ENCODE data around the gene MAP7D1.

The MAP7D1 gene

DNA sequence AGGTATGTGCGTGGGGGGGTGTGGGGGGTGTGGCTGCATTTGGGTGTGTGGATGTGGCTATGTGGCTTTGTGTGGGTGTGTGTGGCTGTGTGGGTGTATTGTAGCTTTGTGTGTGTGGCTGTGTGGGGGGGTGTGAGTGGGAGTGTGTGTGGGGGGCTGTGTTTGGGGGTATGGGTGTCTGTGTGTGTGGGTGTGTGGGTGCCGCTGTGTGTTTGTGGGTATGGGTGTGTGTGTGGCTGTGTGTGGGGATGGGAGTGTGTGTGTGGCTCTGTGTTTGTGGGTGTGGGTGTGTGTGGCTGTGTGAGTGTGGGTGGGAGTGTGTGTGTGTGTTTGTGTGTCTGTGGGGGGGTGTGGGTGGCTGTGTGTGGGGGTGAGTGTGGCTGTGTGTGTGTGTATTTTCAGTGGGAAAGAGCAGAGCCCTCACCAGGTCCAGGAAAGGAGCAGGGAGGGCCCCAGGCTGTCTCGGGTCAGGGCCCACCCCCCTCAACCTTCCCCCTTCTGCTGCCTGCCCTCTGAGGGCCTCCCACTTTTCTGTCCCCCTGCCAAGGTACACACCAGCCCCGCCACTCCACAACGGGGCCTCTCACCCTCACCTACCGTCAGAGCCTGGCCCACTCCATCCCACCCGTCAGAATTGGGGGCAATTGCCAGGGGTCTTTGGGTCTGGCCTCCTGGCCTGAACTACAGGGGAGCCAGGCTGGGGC, 29.0 kb upstream of the MAP7D1 start:
- no peak overlapping the region for H3K4me3 ChIP-seq (ENCODE audit: low read depth, low read length)
- DNase-seq (ENCODE audit: low read depth) = no peak
- TF ChIP-seq, protein P1, sequence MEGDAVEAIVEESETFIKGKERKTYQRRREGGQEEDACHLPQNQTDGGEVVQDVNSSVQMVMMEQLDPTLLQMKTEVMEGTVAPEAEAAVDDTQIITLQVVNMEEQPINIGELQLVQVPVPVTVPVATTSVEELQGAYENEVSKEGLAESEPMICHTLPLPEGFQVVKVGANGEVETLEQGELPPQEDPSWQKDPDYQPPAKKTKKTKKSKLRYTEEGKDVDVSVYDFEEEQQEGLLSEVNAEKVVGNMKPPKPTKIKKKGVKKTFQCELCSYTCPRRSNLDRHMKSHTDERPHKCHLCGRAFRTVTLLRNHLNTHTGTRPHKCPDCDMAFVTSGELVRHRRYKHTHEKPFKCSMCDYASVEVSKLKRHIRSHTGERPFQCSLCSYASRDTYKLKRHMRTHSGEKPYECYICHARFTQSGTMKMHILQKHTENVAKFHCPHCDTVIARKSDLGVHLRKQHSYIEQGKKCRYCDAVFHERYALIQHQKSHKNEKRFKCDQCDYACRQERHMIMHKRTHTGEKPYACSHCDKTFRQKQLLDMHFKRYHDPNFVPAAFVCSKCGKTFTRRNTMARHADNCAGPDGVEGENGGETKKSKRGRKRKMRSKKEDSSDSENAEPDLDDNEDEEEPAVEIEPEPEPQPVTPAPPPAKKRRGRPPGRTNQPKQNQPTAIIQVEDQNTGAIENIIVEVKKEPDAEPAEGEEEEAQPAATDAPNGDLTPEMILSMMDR (IDR thresholded peaks at IDR 0.05; ENCODE audit: insufficient read depth, low read depth, low read length, missing control alignments) = no peak

DNA sequence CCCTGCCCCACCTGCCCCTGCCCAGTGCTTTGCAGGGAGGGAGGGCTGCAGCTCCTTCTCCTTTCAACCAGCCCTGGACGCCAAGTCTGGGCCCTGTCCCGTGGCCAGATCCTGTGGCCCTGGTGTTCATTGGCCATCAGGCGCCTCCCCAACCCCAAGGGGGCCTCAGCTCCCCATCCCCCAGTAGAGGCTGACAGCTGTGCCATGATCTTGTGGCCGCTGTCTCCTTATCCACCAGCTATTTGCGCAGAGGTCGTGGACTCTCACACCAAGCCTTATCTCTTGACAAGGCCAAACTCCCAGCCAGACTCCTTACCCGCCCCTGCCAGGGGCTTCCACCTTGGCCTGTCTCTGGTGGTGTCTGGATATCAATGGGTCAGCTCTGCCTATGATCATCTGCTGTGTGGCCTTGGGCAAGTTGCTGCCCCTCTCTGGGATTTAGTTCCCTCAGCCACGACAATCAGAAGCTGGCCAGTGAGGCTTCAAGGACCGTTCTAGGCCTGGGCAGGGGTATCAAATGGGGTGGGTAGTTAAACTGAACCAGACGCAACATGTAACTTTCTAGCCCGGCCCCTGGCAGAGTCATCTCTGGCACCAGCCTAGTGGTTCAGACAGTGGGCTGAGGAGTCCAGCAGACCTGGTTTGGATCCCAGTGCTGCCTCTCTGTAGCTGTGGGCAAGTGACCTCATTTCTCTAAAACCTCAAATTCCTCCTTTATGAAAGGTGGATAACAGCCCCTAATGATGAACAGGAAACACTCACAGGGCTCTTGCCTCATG, 27.6 kb upstream of the MAP7D1 start:
- TF ChIP-seq, protein P1 (IDR thresholded peaks at IDR 0.05; ENCODE audit: insufficient read depth, low read depth, low read length, missing control alignments) = no peak
- DNase-seq (ENCODE audit: low read depth) = no peak
- no peak overlapping the region for H3K4me3 ChIP-seq (ENCODE audit: low read depth, low read length)

DNA sequence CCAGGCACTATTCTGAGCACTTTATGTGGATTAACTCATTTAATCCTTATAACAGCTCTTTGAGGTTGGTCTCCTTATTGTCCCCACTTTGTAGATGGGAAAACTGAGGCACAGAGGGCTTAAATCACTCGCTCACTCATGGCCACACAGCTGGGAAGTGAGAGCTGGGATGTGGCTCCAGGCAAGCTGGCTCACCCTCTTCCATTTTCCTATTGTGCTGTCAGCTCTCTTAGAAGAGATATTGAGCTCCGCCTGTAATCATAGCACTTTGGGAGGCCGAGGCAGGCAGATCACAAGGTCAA, 27.1 kb upstream of the MAP7D1 start:
- no peak for DNase-seq (ENCODE audit: low read depth)
- TF ChIP-seq, protein P1 (IDR thresholded peaks at IDR 0.05; ENCODE audit: insufficient read depth, low read depth, low read length, missing control alignments) = no peak
- H3K4me3 ChIP-seq (ENCODE audit: low read depth, low read length) = no peak overlapping the region

DNA sequence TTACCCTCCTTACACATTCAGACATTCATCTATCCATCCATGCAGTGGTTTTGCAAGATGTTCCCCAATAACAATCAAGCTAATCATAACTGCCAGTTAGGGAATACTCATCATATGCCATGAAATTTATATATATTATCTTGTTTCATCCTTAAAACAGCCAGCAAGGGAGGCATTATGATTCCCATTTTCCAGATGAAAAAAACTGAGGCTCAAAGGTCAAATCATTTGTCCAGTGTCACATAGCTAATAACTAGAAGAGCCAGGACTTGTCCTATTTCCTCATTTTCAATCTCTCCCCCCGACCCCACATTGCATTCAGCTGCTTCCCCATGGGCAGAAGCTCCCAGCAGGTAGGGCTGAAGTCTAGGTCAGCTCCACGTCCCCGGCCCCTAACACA, 23.9 kb upstream of the MAP7D1 start:
- H3K4me3 ChIP-seq (ENCODE audit: low read depth, low read length) = no peak overlapping the region
- no peak for DNase-seq (ENCODE audit: low read depth)
- TF ChIP-seq, protein P1 (IDR thresholded peaks at IDR 0.05; ENCODE audit: insufficient read depth, low read depth, low read length, missing control alignments) = no peak

DNA sequence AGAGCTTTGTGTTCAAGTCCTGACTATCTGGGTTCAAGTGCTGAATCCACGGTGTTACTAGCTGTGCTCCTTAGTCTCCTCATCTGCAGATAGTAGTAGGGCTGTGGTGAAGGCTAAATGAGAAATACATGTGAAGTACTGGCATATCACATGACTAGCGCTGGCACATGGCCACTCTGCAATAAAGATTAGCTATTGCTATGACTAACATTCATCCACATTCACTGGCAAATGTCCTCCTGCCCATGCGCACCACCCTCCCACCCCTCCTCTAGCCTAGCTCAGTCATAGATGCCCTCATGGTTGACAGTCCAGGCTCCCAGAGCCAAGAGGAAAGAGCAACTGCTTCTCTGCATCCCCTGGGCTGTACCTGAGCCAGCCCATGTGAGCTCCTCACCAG, 22.5 kb upstream of the MAP7D1 start:
- DNase-seq (ENCODE audit: low read depth) = no peak
- TF ChIP-seq, protein P1 (IDR thresholded peaks at IDR 0.05; ENCODE audit: insufficient read depth, low read depth, low read length, missing control alignments) = no peak

DNA sequence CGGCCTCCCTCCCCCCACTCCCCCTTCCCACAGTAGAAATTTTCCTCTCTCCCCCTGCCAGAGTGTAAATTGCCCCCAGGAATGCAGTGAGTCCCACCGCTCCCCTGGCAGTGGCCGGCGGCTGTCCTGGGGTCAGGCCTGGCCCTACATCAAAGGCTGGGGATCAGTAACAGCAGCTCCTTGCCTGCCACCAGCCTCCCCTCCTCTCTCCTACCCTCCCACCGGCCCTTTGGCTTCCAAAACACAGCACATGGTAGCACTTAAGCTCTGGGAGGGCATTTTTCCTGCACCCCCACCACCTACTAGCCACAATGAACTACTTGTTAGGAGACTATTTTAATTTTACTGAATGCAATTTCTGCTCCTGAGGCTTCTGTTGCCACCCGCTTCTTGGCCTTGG, 21.9 kb upstream of the MAP7D1 start:
- DNase-seq (ENCODE audit: low read depth) = no peak
- TF ChIP-seq, protein P1 (IDR thresholded peaks at IDR 0.05; ENCODE audit: insufficient read depth, low read depth, low read length, missing control alignments) = no peak

More for the DNA sequence above, 22.5 kb upstream of the MAP7D1 start:
- H3K4me3 ChIP-seq (ENCODE audit: low read depth, low read length) = no peak overlapping the region

More for the DNA sequence above, 21.9 kb upstream of the MAP7D1 start:
- no peak overlapping the region for H3K4me3 ChIP-seq (ENCODE audit: low read depth, low read length)
